Daoy (cell line): ENCODE results near the gene RUNDC3A. TPM values are rescaled to one million over a fixed set of nuclear protein-coding genes. Genes with fewer than 3 reads are reported as not detected.

ENCODE experiments used
- DNase-seq: peaks from one replicate; pipeline ENCODE4 v3.0.0-alpha.2; 2015; ENCODE audit warnings: low read depth
- total RNA-seq: library from RNA; depleted of rRNA; stranded (reverse); fragments of >200 nt; shearing (Covaris generic); gene quantifications from 2 replicates; pipeline ENCODE4 v1.2.3, GENCODE V29; 2014; rRNA removed

RUNDC3A gene
- 0.69 TPM in 1 of 2 replicates, not detected in the other for total RNA-seq

- DNase-seq, result peak; percentile 83
Observed at GRCh38 chr17:44308320-44308818, at the start of gene RUNDC3A. RUNDC3A (plus strand) TSS chr17:44308601; CDS start chr17:44308833, 232 bp downstream.

GRCh38 chr17:44258811-44259351 lies 49.5 kb upstream of the RUNDC3A start:
- no peak for DNase-seq

- no peak for DNase-seq
Observed at GRCh38 chr17:44260296-44260695, 48.1 kb upstream of the RUNDC3A start.

GRCh38 chr17:44262654-44263225 lies 45.7 kb upstream of the RUNDC3A start:
- DNase-seq, result no peak

GRCh38 chr17:44263345-44263902 lies 45.0 kb upstream of the RUNDC3A start:
- no peak for DNase-seq

GRCh38 chr17:44266402-44267164 lies 41.8 kb upstream of the RUNDC3A start:
- DNase-seq, result no peak

GRCh38 chr17:44267165-44267455 lies 41.3 kb upstream of the RUNDC3A start:
- no peak for DNase-seq

- DNase-seq, result no peak
Observed at GRCh38 chr17:44267818-44268490, 40.4 kb upstream of the RUNDC3A start, which contains the start of gene SLC4A1. SLC4A1 (minus strand) TSS chr17:44268135; CDS start chr17:44262866, 5,269 bp downstream.

GRCh38 chr17:44268709-44269534 lies 39.5 kb upstream of the RUNDC3A start:
- no peak for DNase-seq

GRCh38 chr17:44269535-44270240 lies 38.7 kb upstream of the RUNDC3A start:
- no peak for DNase-seq

GRCh38 chr17:44272321-44272951 lies 36.0 kb upstream of the RUNDC3A start:
- no peak for DNase-seq

- no peak for DNase-seq
Observed at GRCh38 chr17:44272954-44273353, 35.4 kb upstream of the RUNDC3A start.

GRCh38 chr17:44273607-44274006 lies 34.8 kb upstream of the RUNDC3A start:
- no peak for DNase-seq

GRCh38 chr17:44277976-44278375 lies 30.4 kb upstream of the RUNDC3A start:
- DNase-seq, result no peak

GRCh38 chr17:44279346-44279665 lies 29.1 kb upstream of the RUNDC3A start:
- no peak for DNase-seq

GRCh38 chr17:44279666-44280391 lies 28.6 kb upstream of the RUNDC3A start:
- DNase-seq, result peak; percentile 90

- DNase-seq, result no peak
Observed at GRCh38 chr17:44280392-44280937, 27.9 kb upstream of the RUNDC3A start.

GRCh38 chr17:44281570-44281969 lies 26.8 kb upstream of the RUNDC3A start:
- no peak for DNase-seq

GRCh38 chr17:44282264-44282663 lies 26.1 kb upstream of the RUNDC3A start:
- no peak for DNase-seq
